ENCODE data around the gene CEP135.
"Not testable (repeated sequence)": the region's sequence is repeated elsewhere in the genome, so short reads cannot be mapped to it uniquely, and the experiment has no call there.

Gene CEP135

DNA sequence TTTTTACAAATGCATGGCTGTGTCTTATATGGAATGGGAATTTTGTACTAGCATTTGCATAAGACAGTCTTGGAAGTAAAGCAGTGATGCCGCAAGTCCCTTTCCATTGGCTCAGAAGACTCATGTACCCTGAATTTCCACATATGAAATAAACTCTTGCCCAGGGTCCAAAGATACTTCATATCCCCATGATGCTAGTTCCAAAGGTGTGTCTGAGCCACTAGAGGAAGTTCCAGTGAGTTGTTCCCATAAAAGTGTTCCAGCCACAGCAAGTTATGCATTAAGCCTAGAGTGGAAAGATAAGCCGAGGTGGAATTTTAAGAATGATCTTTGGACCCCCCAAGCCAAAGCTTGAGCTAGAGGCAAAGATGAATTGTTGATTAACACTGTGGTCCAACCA, 9.3 kb upstream of the CEP135 start:
- no peak for DNase-seq

GRCh38 chr4:55941881-55942396, 6.8 kb upstream of the CEP135 start:
- DNase-seq, result no peak

GRCh38 chr4:55947254-55947882, 1.4 kb upstream of the CEP135 start:
- DNase-seq, result peak in 1 of 56 donors; percentile 0

- peak in 1 of 56 donors; percentile 0 for DNase-seq
Observed at GRCh38 chr4:55947912-55948725, 626 bp upstream of the CEP135 start.

- no peak for DNase-seq
Observed at GRCh38 chr4:55949482-55949802, 697 bp downstream of the CEP135 start.

DNA sequence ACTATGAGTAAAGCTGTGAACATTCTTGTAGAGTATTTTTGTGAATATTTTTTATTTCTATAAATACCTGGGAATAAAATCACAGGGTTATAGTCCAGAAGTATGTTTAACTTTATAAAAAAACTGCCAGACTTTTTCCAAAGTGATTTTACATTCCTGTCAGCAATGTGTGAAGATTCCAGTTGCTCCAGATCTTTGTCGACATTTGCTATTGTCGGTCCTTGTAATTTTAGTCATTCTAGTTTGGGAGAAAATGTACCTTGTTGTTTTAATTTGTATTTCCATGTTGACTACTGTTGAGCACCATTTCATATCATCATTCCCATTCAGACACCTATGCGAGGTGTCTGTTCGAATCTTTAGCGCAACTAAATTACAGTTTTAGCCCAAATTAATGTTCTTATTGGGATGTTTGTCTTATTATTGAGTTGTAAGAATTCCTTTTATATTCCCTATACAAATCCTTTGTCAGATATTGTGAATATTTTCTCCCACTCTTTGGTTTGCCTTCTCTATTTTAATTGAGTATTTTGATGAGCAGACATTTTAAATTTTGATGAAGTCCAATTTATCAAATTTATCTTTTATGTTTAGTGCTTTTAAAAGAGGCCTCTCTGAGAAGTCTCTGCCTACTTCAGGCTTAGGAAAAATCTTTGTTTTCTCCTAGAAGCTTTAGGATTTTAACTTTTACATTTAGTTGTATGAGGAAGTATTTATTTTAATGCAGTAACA, 2.6 kb downstream of the CEP135 start:
- DNase-seq, result no peak

DNA sequence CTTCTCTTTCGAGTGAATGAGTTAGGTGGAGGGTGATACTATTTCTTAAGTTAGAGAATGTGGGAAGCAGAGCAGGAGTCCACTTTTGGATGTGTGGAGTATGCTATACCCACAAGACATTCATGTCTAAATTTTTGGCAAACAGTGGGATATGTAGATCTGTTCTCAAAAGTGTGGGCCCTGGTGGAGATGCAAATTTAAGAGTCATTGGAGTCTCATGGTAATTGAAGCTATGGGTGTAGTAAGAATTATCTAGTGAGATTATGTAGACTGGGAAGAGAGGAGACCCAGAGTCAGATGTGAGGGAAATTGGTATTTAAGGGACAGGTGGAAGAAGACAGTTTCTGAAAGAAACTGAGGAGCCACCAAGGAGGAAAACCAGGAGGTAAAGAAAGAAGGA, 7.0 kb downstream of the CEP135 start:
- no peak for DNase-seq

- no peak for DNase-seq
Observed at GRCh38 chr4:55959655-55960054, 10.9 kb downstream of the CEP135 start.

GRCh38 chr4:55964046-55964445, 15.3 kb downstream of the CEP135 start:
- DNase-seq, result no peak

DNA sequence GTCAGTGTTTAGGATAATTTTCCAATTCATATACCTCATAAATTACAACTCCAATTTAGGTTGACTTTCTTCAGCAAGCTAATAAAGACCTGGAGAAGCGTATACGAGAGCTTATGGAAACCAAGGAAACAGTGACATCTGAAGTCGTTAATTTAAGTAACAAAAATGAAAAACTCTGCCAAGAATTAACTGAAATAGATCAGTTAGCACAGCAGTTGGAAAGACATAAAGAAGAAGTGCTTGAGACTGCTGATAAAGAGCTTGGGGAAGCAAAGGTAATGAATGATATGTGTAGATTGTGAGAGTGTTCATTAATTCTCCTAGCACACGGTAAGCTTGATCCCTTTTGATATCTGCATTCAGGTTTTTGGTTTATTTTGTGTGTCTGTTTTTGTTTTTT, 16.8 kb downstream of the CEP135 start:
- no peak for DNase-seq

GRCh38 chr4:55966324-55966723, 17.6 kb downstream of the CEP135 start:
- DNase-seq, result not testable (repeated sequence)

GRCh38 chr4:55967376-55967775, 18.6 kb downstream of the CEP135 start:
- DNase-seq, result no peak

GRCh38 chr4:55973650-55974049, 24.9 kb downstream of the CEP135 start:
- DNase-seq, result no peak

- no peak for DNase-seq
Observed at GRCh38 chr4:55977811-55978210, 29.1 kb downstream of the CEP135 start.

DNA sequence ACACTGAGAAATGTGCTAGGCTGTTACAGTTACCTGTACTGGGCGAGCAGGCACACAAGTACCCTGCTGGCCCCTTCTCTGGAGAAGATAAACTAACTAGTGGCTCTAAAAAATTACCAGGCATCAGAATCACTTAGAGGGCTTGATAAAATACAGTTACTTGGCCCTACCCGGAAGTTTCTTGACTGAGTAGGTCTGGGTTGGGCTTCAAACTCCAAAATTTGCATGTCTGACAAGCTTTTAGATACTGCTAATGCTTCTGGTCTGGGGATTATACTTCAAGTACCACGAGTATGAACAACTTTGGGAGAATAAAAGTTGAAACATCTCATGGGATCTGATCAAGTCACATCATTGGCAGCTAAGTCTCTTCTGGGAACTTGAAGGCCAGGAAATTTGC, 30.8 kb downstream of the CEP135 start:
- no peak for DNase-seq

DNA sequence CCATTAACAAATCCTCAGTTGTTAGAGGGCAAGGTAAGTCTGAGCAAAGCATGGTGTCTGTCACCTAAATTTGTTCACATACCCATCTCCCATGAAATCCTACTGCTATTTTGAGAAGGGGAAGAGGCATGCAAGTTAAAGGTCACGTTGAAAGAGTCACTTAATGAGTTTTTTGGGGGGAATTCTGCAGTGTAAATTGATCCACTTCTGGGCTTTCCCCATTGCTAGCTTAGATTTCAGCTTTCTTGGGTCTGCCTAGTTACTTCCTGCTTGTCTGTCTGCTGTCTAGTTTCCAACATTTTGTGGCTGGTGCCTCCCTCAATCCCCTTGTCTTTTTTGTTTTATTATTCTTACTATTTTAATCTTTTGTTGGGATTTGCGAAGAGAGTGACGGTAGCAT, 32.0 kb downstream of the CEP135 start:
- no peak for DNase-seq

DNA sequence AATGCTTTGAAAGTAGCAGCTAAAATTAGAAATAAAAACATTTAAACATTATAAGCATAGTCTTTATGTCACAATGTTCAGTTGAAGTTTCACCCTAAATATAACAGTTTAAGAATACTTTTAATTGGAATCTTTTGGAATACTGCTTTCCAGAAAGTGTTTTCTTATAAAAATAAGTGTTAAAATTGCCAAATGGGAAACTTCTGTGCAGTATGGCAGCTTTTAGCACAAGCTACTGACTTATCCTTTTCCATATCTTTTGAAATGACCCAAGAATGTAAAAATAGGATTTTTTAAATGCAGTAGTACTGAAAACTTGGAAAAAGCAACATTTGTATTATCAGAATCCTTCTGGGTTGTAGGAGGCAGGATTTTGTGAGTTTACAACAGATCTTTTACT, 34.2 kb downstream of the CEP135 start:
- DNase-seq, result no peak

DNA sequence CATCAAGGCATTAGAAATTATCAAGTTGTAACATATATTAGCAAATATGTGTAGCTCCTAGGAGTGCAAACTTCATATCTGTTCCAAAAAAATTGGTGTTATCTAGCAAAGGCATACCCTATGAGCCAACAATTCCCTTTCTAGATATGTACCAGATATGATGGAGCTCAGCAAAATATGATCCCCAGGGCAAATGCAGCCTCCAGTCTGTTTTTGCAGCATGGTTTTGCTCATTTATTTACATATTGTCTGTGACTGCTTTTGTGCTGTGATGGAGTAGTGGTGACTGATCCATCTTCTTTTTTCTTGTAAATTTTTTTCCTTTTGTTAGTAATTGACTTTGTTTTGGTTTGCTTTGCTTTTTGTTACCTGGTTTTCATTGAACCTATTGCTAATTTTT, 41.0 kb downstream of the CEP135 start:
- no peak for DNase-seq

GRCh38 chr4:55993994-55994663, 45.4 kb downstream of the CEP135 start:
- no peak for DNase-seq

- DNase-seq, result no peak
Observed at GRCh38 chr4:55996646-55997045, 47.9 kb downstream of the CEP135 start.

- no peak for DNase-seq
Observed at GRCh38 chr4:56003606-56004005, 54.9 kb downstream of the CEP135 start.

GRCh38 chr4:56004235-56004634, 55.5 kb downstream of the CEP135 start:
- DNase-seq, result no peak

Measured in amygdala (tissue), 56 donors.